ENCODE results near the gene TFCP2L1. TPM values are rescaled to one million over a fixed set of nuclear protein-coding genes. Genes with fewer than 3 reads are reported as not detected.

TFCP2L1 gene
- total and polyA plus RNA-seq, 2 of the 4 experiments (the other 2 are of a cell fraction), result not detected

DNA sequence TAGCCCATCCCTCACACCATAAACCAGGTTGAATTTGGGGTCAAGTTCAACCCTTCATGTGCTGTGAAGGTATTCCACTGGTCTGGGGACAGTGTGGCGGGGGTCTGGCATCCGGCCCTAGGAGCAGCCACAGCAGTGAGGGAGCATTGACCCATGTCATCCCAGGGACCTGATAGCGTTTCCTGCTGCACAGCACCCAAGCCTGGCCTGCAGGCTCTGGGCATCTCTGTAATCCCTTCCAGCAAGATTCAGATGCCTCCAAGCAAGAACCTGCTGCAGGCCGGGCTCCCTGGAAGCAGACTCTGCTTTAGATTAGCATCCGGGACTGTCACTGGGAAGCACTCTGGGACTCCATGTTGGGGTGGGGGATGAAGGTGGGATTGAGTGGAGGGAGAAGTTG is 90.4 kb downstream of the TFCP2L1 start:
- no peaks in the 10 kb centered on the region for H3K9me3 ChIP-seq (ENCODE audit: control insufficient read depth, insufficient read depth, low read length)
- no peaks in the 10 kb centered on the region for H3K4me1 ChIP-seq (ENCODE audit: control insufficient read depth, insufficient read depth, low read length)
- WGBS, 2 experiments (ENCODE audit: extremely low coverage in 2 of 2, insufficient read length in 1 of 2), result 64% methylated on average over 2 of the region's 5 CpGs; no CpG with 5 or more reads in 1 of the 2 experiments
- no peaks in the 10 kb centered on the region for H3K36me3 ChIP-seq (ENCODE audit: control insufficient read depth, insufficient read depth, low read length)
- intact Hi-C loops (cut with micrococcal nuclease) (no loop called here), in situ Hi-C loops (cut with MboI; ENCODE audit: low sequenced_read_pairs) (no loop called here), dilution Hi-C loops (cut with HindIII; ENCODE audit: low sequenced_read_pairs, unreplicated experiment) (no loop called here)
- H3K27ac ChIP-seq (ENCODE audit: insufficient read depth, low read length), result no peak overlapping the region
- no peak overlapping the region for H3K4ac ChIP-seq (ENCODE audit: low read depth, low read length)
- DNase-seq (no peak), ATAC-seq (ENCODE audit: low read depth) (no peak)
- H3K56ac ChIP-seq (ENCODE audit: extremely low read depth, insufficient read depth, low read length), result no peak overlapping the region
- no peak overlapping the region for H2BK120ac ChIP-seq (ENCODE audit: low read depth, low read length)
- no peak overlapping the region for H4K8ac ChIP-seq (ENCODE audit: low read depth in 2 of 2, low read length in 2 of 2)
- BruUV-seq (replicated peaks), result no TSS peak
- H3K79me1 ChIP-seq (ENCODE audit: low read depth in 1 of 2, low read length in 2 of 2), result no peaks in the 10 kb centered on the region
- no peaks in the 10 kb centered on the region for H3K9me1 ChIP-seq (ENCODE audit: insufficient read depth, low read length)
- no peak overlapping the region for H3K14ac ChIP-seq (replicated peaks; ENCODE audit: low read depth, low read length)
- no peak overlapping the region for H3K9ac ChIP-seq (ENCODE audit: low read depth, low read length)
- TF ChIP-seq SMC3 (IDR thresholded peaks at IDR 0.05; ENCODE audit: low read depth, low read length), result no peak
- TF ChIP-seq USF2 (IDR thresholded peaks at IDR 0.05; ENCODE audit: low read depth, low read length), result no peak
- no peak for TF ChIP-seq RFX5 (IDR thresholded peaks at IDR 0.05; ENCODE audit: low read depth, low read length)
- TF ChIP-seq MAZ (IDR thresholded peaks at IDR 0.05; ENCODE audit: borderline replicate concordance, low read depth, low read length), result no peak
- no peak overlapping the region for H2AK9ac ChIP-seq (replicated peaks; ENCODE audit: low read depth, low read length, poor library complexity)
- H3K4me3 ChIP-seq (ENCODE audit: insufficient read depth, low read depth, low read length), result no peak overlapping the region
- peaks cover 12% of the 10 kb centered on the region; the same call in 1 of the 2 replicates for H3K27me3 ChIP-seq (ENCODE audit: control insufficient read depth, insufficient read depth, low read length)
- H2BK20ac ChIP-seq (ENCODE audit: low read depth, low read length), result no peak overlapping the region
- ChIA-PET CTCF (no interaction called here), POLR2A (ENCODE audit: unreplicated experiment) (no interaction called here)
- H2AFZ ChIP-seq (replicated peaks; ENCODE audit: low read length, poor library complexity), result no peak overlapping the region
- no peak overlapping the region for H4K91ac ChIP-seq (ENCODE audit: insufficient read depth, low read depth, low read length)
- no peak overlapping the region for H3K4me2 ChIP-seq (ENCODE audit: low read depth, low read length)
- no peak overlapping the region for H2BK15ac ChIP-seq (ENCODE audit: low read depth, low read length)
- H2AK5ac ChIP-seq (ENCODE audit: low read depth, low read length), result no peak overlapping the region
- no peak overlapping the region for H2BK5ac ChIP-seq (ENCODE audit: low read depth, low read length, poor library complexity, severe bottlenecking)
- H4K5ac ChIP-seq (ENCODE audit: low read depth, low read length), result no peak overlapping the region
- no peaks in the 10 kb centered on the region; the same call in 1 of the 2 replicates for H4K20me1 ChIP-seq (ENCODE audit: insufficient read depth, low read length)
- H3K23ac ChIP-seq (ENCODE audit: low read depth, low read length), result no peak overlapping the region
- H3K18ac ChIP-seq (ENCODE audit: low read depth, low read length), result no peak overlapping the region
